ENCODE results near the gene OR3A2.
"Not testable (repeated sequence)": the region's sequence is repeated elsewhere in the genome, so short reads cannot be mapped to it uniquely, and the experiment has no call there.

OR3A2 gene

DNA sequence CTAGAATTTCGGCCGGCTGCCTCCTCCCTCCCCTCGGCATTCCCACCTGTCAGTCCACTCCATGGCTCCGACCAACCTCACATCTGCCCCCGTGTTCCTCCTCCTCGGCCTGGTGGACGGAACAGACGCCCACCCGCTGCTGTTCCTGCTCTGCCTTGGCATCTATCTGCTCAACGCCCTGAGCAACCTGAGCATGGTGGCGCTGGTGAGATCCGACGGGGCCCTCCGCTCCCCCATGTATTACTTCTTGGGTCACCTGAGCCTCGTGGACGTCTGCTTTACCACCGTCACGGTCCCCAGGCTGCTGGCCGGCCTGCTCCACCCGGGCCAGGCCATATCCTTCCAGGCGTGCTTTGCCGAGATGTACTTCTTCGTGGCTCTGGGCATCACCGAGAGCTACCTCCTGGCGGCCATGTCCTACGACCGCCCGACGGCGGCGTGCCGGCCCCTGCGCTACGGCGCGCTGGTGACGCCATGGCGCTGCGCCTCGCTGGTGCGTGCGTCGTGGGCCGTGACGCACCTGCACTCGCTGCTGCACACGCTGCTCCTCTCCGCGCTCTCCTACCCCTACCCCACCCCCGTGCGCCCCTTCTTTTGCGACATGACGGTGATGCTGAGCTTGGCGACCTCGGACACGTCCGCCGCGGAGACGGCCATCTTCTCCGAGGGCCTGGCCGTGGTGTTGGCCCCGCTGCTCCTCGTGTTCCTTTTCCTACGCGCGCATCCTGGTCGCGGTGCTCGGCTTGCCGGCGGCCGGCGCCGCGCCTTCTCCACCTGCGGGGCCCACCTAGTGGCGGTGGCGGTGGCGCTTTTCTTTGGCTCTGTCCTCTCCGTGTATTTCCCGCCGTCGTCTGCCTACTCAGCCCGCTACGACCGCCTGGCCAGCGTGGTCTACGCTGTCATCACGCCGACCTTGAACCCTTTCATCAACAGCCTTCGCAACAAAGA is at the start of gene OR3A2:
TSS of gene OR3A2 (minus strand) at position 440 of the 948 bp plus-strand sequence.
- DNase-seq = no peak

DNA sequence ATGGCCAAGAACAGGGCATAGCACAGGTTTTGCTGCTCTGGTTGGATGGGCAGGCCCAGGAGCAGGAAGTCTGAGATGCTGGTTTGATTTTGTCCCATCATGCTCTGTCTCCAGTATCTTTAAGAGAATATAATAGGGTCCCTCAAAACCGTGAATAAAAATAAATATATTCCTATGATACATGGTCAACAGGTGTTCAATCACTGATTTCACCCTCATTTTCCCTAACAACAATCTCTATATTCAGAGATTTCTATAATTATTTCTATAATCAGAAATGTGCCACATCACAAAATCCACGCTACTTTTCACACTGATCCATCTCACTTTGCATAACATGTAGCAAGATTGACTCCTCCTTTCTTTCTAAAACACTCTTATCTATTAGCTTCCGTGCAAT is 47.6 kb upstream of the OR3A2 start, which contains the start of gene OR1E2:
TSS of gene OR1E2 (minus strand) at position 101 of the 400 bp plus-strand sequence. CDS start at position 101, 0 bp downstream.
- no peak for DNase-seq

- DNase-seq = not testable (repeated sequence)
Observed at GRCh38 chr17:3433215-3433614, 47.1 kb upstream of the OR3A2 start.

DNA sequence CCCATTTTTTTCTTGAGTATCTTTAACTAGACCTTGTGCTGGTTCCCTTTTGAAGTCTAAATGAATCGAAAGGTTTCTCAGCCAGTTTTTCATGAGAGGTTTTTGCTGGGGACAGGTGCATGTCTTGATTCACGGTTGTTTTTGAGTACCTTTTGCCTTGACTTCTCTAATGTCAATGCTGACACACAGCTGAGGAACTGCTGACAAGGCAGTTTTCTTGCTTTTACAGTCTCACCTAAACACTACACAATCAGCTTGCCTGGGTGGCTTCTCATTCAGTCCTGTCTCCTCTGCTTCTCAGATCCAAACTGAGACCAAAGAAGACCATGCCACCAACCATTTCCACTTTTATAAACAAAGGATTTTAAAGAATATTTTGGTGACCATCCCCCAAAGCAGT is 32.1 kb upstream of the OR3A2 start:
- no peak for DNase-seq

DNA sequence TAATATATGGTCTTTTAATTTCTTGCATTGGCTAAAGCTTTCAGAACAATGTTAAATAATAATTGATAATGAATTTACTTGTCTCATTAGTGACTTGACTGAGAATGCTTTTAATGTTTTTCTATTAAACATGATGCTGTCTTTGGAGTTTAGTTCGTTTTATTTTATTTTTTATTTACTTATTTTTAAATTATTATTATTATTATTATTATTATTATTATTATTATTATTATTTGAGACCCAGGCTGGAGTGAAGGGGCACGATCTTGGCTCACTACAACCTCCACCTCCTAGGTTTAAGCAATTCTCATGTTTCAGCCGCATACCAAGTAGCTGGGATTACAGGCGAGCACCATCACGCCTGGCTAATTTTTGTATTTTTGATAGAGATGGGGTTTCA is 29.5 kb upstream of the OR3A2 start:
- no peak for DNase-seq

GRCh38 chr17:3412216-3412615 is 26.1 kb upstream of the OR3A2 start:
- DNase-seq = not testable (repeated sequence)

DNA sequence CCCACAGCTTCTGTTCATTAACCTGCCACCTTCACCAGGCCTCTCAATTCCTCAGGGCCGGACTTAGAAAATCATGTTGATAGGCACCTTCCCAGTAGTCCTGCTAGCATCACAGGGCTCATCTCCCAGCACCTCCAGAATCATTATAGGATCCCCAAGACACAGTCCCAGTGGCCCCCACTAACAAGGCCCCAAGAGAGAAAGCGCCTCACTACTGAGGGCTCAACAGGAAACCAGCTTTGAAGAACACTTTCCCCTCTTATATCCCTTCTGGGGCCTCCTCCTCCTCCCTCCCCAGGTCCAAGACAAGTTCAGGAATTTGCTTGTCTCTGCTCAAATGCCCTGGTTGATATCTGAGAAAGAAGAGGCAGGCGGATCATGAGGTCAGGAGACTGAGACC is 25.0 kb upstream of the OR3A2 start, which contains the start of gene OR3A3:
TSS of gene OR3A3 (plus strand) at position 301 of the 400 bp plus-strand sequence.
- no peak for DNase-seq

DNA sequence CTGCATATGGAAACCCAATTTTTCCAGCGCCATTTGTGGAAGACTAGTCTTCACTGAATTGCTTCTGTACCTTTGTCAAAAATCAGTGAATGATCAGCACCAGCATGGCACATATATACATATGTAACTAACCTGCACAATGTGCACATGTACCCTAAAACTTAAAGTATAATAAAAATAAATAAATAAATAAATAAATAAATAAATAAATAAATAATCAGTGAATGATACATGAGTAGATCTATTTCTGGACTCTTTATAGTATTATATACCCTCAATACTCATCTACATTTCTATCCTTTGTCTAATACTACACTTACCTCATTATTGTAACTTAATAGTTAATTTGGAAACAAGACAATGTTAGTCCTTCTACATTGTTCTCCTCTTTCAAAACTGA is 17.7 kb upstream of the OR3A2 start:
- not testable (repeated sequence) for DNase-seq

DNA sequence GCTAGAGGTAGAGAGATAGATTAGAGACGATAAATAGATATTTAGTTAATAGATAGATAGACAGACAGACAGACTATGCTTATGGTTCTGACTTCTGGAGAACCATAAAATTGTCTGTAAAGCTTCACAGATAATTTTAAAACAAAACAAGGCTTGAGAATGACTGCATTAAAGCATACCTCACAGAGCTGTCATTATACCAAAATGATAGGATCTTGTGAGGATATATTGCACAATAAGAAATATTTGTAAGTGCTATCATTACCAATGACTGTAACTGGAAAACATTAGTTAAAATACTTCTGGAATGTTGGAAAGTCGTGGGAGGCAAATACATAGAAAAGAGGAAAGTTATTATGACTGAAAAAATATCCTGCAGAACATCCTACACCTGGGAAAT is 15.7 kb upstream of the OR3A2 start:
- DNase-seq = no peak

GRCh38 chr17:3400055-3400454 is 13.9 kb upstream of the OR3A2 start:
- no peak for DNase-seq

- DNase-seq = no peak
Observed at GRCh38 chr17:3398310-3398709, 12.2 kb upstream of the OR3A2 start, which contains the start of gene OR1E1. Gene OR1E1, minus strand, starts transcription at chr17:3398410. Its CDS starts 0 bp downstream, at chr17:3398410.

GRCh38 chr17:3397801-3398200 is 11.7 kb upstream of the OR3A2 start:
- not testable (repeated sequence) for DNase-seq

DNA sequence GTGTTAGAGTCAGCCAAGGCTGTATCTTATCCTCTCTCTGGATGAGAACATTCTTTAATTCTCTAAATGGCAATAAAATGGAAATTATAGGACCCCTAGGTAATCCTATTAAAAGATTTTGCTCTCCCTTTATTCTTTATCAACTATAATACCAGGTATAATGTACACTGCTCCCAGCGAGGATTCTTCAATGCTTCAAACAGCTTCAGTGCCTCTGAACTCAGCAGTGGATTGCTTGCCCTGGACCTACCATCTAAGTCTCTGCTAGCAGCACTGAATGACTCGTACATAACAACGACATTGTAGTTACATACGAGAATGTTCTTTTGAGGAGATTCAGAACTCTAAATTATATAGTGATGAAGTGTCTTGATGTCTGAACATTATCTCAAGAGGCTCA is 3.7 kb upstream of the OR3A2 start:
- DNase-seq = no peak

DNA sequence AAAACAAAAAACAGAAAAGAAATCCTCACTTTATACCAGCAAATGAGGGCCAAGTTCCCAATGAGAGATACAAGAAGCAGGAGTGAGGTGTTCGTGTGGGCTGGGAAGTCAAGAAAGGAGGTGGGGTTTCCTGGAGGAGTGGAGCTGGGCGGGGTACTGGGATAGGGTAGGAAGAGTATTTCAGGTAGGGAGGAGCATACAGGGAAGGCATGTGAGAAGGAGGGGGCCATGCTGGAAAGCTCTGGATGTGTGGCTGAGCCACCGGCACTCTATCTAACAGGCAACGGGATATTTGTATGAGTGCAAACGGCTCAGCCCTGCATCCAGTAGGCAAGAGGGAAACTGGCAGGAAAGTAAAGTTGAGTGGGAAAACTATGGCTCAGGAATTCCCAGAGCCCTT is 4.2 kb downstream of the OR3A2 start:
- DNase-seq = no peak

GRCh38 chr17:3378321-3378720 is 7.8 kb downstream of the OR3A2 start:
- no peak for DNase-seq

DNA sequence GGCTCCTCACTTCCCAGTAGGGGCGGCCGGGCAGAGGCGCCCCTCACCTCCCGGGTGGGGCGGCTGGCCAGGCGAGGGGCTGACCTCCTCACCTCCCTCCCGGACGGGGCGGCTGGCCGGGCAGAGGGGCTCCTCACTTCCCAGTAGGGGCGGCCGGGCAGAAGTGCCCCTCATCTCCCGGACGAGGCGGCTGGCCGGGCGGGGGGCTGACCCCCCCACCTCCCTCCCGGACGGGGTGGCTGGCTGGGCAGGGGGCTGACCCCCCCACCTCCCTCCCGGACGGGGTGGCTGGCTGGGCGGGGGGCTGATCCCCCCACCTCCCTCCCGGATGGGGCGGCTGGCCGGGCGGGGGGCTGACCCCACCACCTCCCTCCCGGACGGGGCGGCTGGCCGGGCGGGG is 14.9 kb downstream of the OR3A2 start:
- not testable (repeated sequence) for DNase-seq

DNA sequence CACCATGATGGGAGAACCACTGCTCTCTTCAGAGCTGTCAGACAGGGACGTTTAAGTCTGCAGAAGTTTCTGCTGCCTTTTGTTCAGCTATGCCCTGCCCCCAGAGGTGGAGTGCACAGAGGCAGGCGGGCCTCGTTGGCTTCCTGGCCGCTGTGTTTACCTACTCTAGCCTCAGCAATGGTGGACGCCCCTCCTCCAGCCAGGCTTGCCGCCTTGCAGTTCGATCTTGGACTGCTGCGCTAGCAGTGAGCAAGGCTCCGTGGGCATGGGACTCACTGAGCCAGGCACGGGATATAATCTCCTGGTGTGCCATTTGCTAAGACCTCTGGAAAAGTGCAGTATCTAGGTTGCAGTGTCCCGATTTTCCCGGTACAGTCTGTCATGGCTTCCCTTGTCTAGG is 43.3 kb downstream of the OR3A2 start:
- DNase-seq = not testable (repeated sequence)

DNA sequence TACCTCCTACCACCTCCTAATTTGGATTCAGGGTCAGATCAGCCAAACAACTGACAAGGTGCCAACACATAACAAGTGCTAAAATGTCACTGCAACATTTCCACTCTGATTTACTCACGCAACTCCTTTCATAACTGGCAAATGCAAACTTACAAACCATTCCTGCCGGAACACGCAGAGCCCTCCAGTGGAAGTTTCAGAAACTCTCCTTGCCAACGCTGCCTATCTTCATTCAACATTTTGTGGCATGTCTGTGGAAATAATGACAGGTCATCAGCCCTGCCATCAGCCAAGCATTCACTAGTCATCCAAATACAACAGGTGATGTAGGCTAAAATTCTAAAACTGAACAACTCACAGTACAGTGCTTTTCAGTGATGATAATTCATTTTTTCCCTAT is 50.2 kb downstream of the OR3A2 start:
- no peak for DNase-seq

DNA sequence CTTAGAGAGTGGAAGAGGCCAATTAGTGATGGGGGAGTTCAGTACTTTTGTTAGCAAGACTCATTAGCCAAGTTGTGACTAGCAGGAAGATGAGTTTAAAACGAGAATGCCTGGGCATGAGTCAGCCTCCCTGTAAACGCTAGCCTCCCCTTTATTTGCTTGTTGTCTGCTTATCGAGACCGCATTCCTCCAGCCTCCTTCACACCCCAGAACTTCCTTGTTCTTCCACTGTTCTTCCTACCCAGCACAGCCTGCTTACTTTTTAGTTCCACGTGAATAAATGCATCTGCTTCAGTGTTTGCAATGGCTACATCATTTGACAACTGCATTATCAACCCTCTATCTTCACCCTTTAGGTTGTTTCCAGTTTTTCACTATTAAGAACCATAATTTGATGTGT is 67.8 kb downstream of the OR3A2 start:
- DNase-seq = no peak

DNA sequence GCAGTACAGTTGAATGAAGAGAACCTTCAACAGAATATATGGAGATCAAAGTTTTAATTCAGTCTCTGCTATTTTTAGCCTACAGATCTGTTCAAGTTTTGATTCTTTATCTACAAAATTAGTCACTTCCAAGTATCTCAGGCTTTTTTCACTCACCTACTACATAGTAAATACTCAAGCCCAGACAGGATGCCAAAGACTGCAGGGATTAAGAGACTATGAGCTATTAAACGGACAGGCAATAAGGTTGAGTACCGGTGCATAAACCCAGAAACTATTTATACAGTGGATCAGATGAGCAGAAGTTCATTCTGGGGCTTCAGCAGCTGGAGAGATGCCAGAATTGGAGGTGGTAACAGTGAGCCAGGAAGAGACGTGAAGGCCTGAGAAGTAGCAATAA is 69.3 kb downstream of the OR3A2 start:
- DNase-seq = no peak

GRCh38 chr17:3308603-3309002 is 77.5 kb downstream of the OR3A2 start:
- DNase-seq = no peak

GRCh38 chr17:3298260-3298659 is 87.8 kb downstream of the OR3A2 start, which contains the start of gene OR3A1:
Gene OR3A1, minus strand, starts transcription at chr17:3298360. Its CDS starts 5,778 bp downstream, at chr17:3292582.
- no peak for DNase-seq

GRCh38 chr17:3295632-3296031 is 90.5 kb downstream of the OR3A2 start:
- no peak for DNase-seq

DNA sequence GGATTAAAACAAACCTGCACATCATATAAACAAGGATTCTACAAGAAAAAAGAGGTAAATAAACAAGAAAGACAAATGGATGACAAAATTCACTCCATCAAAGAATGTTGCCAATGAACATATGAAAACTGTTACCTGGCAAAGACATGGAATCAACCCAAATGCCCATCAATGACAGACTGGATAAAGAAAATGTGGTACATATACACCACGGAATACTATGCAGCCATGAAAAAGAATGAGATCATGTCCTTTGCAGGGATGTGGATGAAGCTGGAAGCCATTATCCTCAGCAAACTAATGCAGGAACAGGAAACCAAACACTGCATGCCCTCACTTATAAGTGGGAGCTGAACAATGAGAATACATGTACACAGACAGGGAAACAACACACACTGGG is 92.6 kb downstream of the OR3A2 start:
- DNase-seq = not testable (repeated sequence)

All from NCI-H524 treated with DMSO at 0.1 percent for 48 hours (cell line).